GM18526 (cell line): ENCODE measurements around the gene EPHA4.

Source experiments
- POLR2A ChIP-seq: IDR thresholded peaks from 3 replicates; pipeline ENCODE4 v1.6.1; 2011; ENCODE audit not compliant: insufficient read length; ENCODE audit errors: extremely low read depth

The EPHA4 gene

GRCh38 chr2:221504905-221505304 lies 67.2 kb downstream of the EPHA4 start:
- TF ChIP-seq POLR2A, result no peak

- TF ChIP-seq POLR2A, result no peak
These were observed 68.1 kb downstream of the EPHA4 start for GRCh38 chr2:221503965-221504364.

GRCh38 chr2:221502270-221503010 lies 69.7 kb downstream of the EPHA4 start:
- no peak for TF ChIP-seq POLR2A

GRCh38 chr2:221501883-221502269 lies 70.2 kb downstream of the EPHA4 start:
- no peak for TF ChIP-seq POLR2A

GRCh38 chr2:221501210-221501882 lies 70.8 kb downstream of the EPHA4 start:
- no peak for TF ChIP-seq POLR2A

GRCh38 chr2:221500501-221501209 lies 71.4 kb downstream of the EPHA4 start:
- no peak for TF ChIP-seq POLR2A

- no peak for TF ChIP-seq POLR2A
These were observed 76.4 kb downstream of the EPHA4 start for GRCh38 chr2:221495731-221496130.

GRCh38 chr2:221494556-221494955 lies 77.5 kb downstream of the EPHA4 start:
- no peak for TF ChIP-seq POLR2A

GRCh38 chr2:221493391-221493790 lies 78.7 kb downstream of the EPHA4 start:
- no peak for TF ChIP-seq POLR2A

GRCh38 chr2:221492636-221493035 lies 79.5 kb downstream of the EPHA4 start:
- no peak for TF ChIP-seq POLR2A

- no peak for TF ChIP-seq POLR2A
These were observed 81.5 kb downstream of the EPHA4 start for GRCh38 chr2:221490506-221491060.

- TF ChIP-seq POLR2A, result no peak
These were observed 83.8 kb downstream of the EPHA4 start for GRCh38 chr2:221488136-221488807.

GRCh38 chr2:221486106-221486505 lies 86.0 kb downstream of the EPHA4 start:
- no peak for TF ChIP-seq POLR2A

- TF ChIP-seq POLR2A, result no peak
These were observed 86.6 kb downstream of the EPHA4 start for GRCh38 chr2:221485503-221485870.

GRCh38 chr2:221484761-221485502 lies 87.2 kb downstream of the EPHA4 start:
- no peak for TF ChIP-seq POLR2A
